GM19240 (cell line): ENCODE measurements around the gene VPS35.
"Not testable (repeated sequence)": the region's sequence is repeated elsewhere in the genome, so short reads cannot be mapped to it uniquely, and the experiment has no call there.

Source experiments
- DNase-seq: peaks from one replicate; pipeline ENCODE4 v3.0.0; 2011; ENCODE audit warnings: low spot score; ENCODE audit not compliant: insufficient read length

The VPS35 gene

GRCh38 chr16:46673320-46674013, 15.5 kb downstream of the VPS35 start:
- no peak for DNase-seq

- no peak for DNase-seq
These were observed 26.9 kb downstream of the VPS35 start for GRCh38 chr16:46662123-46662522.

DNA sequence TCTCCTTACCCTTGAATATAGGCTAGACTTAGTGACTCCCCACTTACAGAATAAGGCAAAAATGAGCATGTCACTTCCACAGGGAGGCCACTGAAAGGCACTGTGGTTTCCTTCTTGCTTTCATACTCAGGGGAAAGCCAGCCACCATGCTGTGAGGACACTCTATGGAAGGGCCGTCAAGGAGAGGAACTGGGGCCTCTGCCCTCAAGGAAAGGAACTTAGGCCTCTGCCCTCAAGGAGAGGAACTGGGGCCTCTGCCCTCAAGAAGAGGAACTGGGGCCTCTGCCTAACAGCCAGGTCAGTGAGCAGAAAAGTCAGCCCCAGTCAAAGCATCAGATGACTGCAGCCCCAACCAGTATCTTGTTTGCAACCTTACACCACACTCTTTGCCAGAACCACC, 30.1 kb downstream of the VPS35 start:
- peak; percentile 72 for DNase-seq

DNA sequence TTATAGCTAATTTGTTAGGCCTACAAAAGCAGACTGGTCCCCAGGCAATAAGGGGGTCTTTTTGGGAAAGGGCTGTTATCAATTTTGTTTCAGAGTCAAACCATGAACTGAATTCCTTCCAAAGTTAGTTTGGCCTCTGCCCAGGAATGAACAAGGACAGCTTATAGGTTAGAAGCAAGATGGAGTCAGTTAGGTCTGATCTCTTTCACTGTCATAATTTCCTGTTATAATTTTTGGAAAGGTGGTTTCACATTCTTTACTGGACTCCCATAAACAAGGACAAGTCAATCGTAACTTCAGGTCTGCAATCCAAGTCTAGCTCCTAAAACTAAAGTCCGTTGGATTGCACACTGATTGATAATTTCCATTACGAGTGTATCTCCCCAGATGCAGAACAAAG, 37.7 kb downstream of the VPS35 start:
- no peak for DNase-seq

DNA sequence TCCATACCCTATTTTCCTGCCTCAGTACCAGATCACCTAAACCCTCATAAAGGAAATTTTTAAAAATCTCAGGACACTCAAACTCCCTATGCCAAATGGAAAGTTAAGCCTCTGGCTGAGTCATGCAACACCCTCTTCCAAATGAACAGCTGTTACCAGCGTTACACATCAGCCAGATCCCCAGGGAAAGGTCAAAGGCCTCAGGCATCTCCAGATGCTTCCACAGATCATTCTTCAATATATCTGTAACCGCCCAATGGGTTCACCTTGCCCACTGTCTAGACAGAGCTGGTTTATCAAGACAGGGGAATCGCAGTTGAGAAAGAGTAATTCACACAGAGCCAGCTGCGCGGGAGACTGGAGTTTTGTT, 38.7 kb downstream of the VPS35 start:
- no peak for DNase-seq

DNA sequence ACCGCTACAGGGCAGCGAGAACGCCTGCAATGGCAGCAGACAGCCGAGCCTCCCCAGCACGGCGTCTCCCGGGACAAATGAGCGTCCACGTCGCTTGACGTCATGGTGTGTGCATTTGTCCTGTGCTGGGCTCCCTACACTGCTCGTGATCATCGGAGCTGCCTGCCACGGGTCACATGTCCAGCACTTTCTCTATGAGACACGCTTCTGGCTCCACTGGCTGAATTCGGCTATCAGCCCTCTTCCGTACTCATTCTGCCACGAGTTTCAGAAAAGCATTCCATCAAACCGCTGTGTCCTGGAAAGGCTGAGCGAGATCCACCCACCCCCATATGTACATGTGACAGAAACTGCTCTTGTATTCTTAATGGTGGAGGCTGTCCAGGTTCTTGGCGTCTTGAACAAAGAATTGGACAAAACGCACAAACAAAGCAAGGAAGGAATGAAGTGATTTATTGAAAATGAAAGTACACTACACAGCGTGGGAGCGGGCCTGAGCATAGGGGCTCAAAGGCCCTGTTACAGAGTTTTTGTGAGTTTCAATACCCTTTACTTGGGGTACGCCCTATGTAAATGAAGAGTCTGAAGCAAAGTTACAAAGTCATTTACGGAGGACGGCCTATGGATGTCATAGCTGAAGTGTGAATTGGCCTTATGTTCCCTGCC, 39.3 kb downstream of the VPS35 start:
- DNase-seq, result no peak

GRCh38 chr16:46648656-46649055, 40.3 kb downstream of the VPS35 start:
- DNase-seq, result no peak

DNA sequence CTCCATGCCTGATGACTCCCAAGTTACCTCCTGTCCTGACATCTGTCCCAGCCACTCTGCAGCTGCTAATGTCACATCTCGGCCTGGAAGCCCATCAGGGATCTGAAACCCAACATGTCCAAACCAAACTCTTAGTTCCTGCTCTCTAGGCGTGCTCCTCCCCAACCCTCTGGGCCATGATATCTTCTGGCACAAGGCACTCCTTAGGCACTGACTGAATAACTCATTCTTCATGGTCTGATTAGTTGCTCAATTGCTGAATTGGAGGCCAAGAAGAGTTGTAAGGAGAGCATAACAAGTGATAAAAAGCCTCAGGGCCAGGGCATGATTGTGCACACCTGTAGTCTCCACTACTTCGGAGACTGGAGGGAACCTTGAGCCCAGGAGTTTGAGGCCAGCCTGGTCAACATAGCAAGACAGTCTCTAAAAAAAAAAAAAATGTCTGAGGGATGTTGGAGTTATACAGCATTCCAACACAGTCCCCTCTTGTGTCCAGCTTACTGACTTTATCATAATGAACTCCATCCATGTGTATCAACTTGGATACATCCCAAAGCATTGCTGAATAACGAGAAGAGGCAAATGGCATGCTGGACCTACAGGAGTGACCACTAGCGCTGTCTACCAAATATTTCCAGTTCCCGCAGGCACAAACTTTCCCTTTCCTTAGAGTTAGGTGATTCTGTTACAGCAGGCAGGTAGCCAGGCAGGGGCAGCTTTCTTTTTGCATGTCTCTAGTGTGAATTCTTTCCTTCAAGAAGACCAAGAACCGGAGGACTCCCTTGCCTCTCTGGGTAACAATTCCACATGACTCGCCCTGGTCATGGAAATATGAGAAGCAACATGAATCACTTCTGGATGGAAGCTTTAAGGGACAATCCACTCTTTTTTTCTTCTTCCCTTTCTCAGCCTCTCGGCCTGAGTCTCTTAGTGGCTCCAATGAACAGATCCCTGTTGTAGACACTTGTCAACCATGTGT, 49.7 kb downstream of the VPS35 start:
- DNase-seq, result no peak

GRCh38 chr16:46632778-46633733, 55.9 kb downstream of the VPS35 start:
- DNase-seq, result no peak

- DNase-seq, result no peak
These were observed 59.4 kb downstream of the VPS35 start for GRCh38 chr16:46629331-46630219.

GRCh38 chr16:46627746-46628145, 61.2 kb downstream of the VPS35 start:
- no peak for DNase-seq

DNA sequence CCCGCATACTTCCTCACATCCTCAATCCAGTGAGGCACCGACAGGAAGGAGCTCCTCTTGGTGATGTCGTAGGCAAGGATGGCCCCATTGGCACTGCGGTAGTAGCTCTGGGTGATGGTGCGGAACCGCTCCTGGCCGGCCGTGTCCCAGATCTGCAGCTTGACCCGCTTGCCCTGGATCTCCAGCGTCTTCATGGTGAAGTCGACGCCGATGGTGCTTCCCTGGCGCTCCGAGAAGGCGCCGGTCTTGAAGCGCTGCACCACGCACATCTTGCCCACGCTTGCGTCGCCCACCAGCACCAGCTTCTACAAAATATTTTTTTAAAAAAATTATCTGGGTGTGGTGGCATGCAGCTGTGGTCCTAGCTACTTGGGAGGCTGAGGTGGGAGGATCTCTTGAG, 62.3 kb downstream of the VPS35 start:
- not testable (repeated sequence) for DNase-seq

DNA sequence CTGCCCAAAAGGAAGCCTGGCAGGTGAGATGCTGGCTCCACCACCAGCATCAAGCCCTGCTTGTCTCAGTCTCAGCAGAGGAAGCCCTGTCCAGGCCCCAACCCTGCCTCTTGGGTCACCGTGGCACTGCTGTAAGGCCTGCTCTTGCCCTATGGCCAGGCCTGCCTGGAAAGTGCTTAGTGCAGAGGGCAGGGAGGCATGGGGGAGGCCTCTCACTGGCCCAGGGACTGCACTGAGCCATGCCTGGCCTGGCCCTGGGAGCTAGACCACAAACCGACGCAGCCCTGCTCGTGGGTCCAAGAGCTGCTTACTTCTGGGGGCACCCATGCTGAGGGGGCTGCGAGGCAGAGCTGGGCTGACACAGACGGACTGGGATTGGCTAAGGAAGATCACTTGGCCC, 64.1 kb downstream of the VPS35 start:
- DNase-seq, result not testable (repeated sequence)

- not testable (repeated sequence) for DNase-seq
These were observed 65.3 kb downstream of the VPS35 start for GRCh38 chr16:46623707-46624106.

- not testable (repeated sequence) for DNase-seq
These were observed 65.7 kb downstream of the VPS35 start for GRCh38 chr16:46623246-46623645.

GRCh38 chr16:46621934-46622676, 66.9 kb downstream of the VPS35 start:
- DNase-seq, result no peak

- DNase-seq, result peak; percentile 79
These were observed 67.7 kb downstream of the VPS35 start, which contains the start of gene SHCBP1 for GRCh38 chr16:46621006-46621933. Gene SHCBP1 (minus strand): TSS chr16:46621379. CDS start chr16:46621359, 20 bp downstream.
